KMS-11 (cell line): Measurements from ENCODE around the gene MTUS2.

ENCODE experiments used
- H2AFZ ChIP-seq: fragments of 200-600 bp; sonication (generic); 2 replicates; pipeline ENCODE4 v1.6.1; 2016; ENCODE audit warnings: antibody characterized with exemption, mixed run types, low read depth
- H3K27ac ChIP-seq: fragments of 200-600 bp; sonication (generic); 2 replicates; pipeline ENCODE4 v1.6.1; 2016; ENCODE audit warnings: mild to moderate bottlenecking, mixed run types
- H3K27me3 ChIP-seq: fragments of 200-600 bp; sonication (generic); 2 replicates; pipeline ENCODE4 v1.6.1; 2017; ENCODE audit warnings: mild to moderate bottlenecking, low read depth, mixed run types, moderate library complexity; ENCODE audit not compliant: insufficient read depth
- H3K36me3 ChIP-seq: fragments of 200-600 bp; sonication (generic); 2 replicates; pipeline ENCODE4 v1.6.1; 2017; ENCODE audit warnings: mild to moderate bottlenecking, mixed run types; ENCODE audit not compliant: insufficient read depth
- H3K4me1 ChIP-seq: fragments of 200-600 bp; sonication (generic); 2 replicates; pipeline ENCODE4 v1.6.1; 2016; ENCODE audit warnings: mild to moderate bottlenecking, low read depth, mixed run types; ENCODE audit not compliant: poor library complexity, severe bottlenecking
- H3K4me2 ChIP-seq: fragments of 200-600 bp; sonication (generic); 2 replicates; pipeline ENCODE4 v1.7.0; 2016; ENCODE audit warnings: mild to moderate bottlenecking, mixed run types
- H3K4me3 ChIP-seq: fragments of 200-600 bp; sonication (generic); IDR thresholded peaks from 2 replicates; pipeline ENCODE4 v1.6.1; 2017; ENCODE audit warnings: low read depth, low read length, mixed read lengths; ENCODE audit not compliant: insufficient read depth
- H3K79me2 ChIP-seq: fragments of 200-600 bp; sonication (generic); 2 replicates; pipeline ENCODE4 v1.6.1; 2016; ENCODE audit warnings: low read depth, mixed run types; ENCODE audit not compliant: insufficient read depth
- H3K9ac ChIP-seq: fragments of 200-600 bp; sonication (generic); 2 replicates; pipeline ENCODE4 v1.6.1; 2016; ENCODE audit warnings: mild to moderate bottlenecking, mixed run types
- H4K20me1 ChIP-seq: fragments of 200-600 bp; sonication (generic); 2 replicates; pipeline ENCODE4 v1.6.1; 2016; ENCODE audit warnings: mild to moderate bottlenecking, mixed run types; ENCODE audit not compliant: insufficient read depth
- TF ChIP-seq, protein P1 (sequence below): fragments of 200-600 bp; sonication (generic); conservative IDR thresholded peaks from 2 replicates; pipeline ENCODE4 v1.6.1; 2017; ENCODE audit warnings: low read depth, mild to moderate bottlenecking, antibody characterized with exemption, low read length, moderate library complexity, mixed read lengths

The MTUS2 gene

GRCh38 chr13:29279356-29280254 is 459.5 kb downstream of the MTUS2 start:
- Histone ChIP-seq H4K20me1 (no peaks in the 10 kb centered on the region), H3K4me3 (no peak overlapping the region), H3K9ac (no peak overlapping the region), H3K36me3 (no peaks in the 10 kb centered on the region), H3K27ac (no peak overlapping the region), H3K4me1 (no peaks in the 10 kb centered on the region), H2AFZ (no peak overlapping the region), H3K27me3 (no peaks in the 10 kb centered on the region), H3K79me2 (no peaks in the 10 kb centered on the region), H3K4me2 (no peak overlapping the region)
- TF ChIP-seq, protein P1, sequence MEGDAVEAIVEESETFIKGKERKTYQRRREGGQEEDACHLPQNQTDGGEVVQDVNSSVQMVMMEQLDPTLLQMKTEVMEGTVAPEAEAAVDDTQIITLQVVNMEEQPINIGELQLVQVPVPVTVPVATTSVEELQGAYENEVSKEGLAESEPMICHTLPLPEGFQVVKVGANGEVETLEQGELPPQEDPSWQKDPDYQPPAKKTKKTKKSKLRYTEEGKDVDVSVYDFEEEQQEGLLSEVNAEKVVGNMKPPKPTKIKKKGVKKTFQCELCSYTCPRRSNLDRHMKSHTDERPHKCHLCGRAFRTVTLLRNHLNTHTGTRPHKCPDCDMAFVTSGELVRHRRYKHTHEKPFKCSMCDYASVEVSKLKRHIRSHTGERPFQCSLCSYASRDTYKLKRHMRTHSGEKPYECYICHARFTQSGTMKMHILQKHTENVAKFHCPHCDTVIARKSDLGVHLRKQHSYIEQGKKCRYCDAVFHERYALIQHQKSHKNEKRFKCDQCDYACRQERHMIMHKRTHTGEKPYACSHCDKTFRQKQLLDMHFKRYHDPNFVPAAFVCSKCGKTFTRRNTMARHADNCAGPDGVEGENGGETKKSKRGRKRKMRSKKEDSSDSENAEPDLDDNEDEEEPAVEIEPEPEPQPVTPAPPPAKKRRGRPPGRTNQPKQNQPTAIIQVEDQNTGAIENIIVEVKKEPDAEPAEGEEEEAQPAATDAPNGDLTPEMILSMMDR = no peak

- no peaks in the 10 kb centered on the region for H3K27me3 ChIP-seq
- no peak overlapping the region for H3K27ac ChIP-seq
- H3K4me1 ChIP-seq = no peaks in the 10 kb centered on the region
- H3K9ac ChIP-seq = no peak overlapping the region
- TF ChIP-seq, protein P1 = no peak
- no peak overlapping the region for H3K4me3 ChIP-seq
- H4K20me1 ChIP-seq = no peaks in the 10 kb centered on the region
- H3K79me2 ChIP-seq = no peaks in the 10 kb centered on the region
- no peak overlapping the region for H3K4me2 ChIP-seq
- no peak overlapping the region for H2AFZ ChIP-seq
- H3K36me3 ChIP-seq = no peaks in the 10 kb centered on the region
These were observed 461.9 kb downstream of the MTUS2 start for GRCh38 chr13:29281932-29282495.

DNA sequence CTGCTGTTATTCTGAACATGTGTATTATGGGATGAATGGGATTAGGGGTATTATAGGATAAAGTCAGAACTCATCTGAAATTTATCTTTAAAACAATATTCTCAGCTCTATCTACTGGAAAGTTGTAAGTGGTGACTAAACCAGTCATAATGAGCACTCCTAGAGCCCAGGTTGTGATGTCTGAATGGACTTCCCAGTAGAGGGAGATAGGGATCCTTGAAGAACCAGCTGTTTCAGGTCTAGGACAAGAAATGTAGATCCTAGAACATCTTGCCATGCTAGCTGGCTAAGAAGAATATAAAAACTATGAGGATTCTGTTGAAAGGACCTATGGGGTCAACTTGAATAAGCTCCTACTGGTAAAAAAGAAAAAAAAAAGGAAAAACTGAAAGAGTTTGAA is 464.6 kb downstream of the MTUS2 start:
- Histone ChIP-seq H3K4me2 (no peak overlapping the region), H2AFZ (no peak overlapping the region), H3K4me3 (no peak overlapping the region), H3K36me3 (no peaks in the 10 kb centered on the region), H3K4me1 (no peaks in the 10 kb centered on the region), H3K27ac (no peak overlapping the region), H3K79me2 (no peaks in the 10 kb centered on the region), H3K27me3 (no peaks in the 10 kb centered on the region), H4K20me1 (no peaks in the 10 kb centered on the region), H3K9ac (no peak overlapping the region)
- TF ChIP-seq, protein P1 = no peak

DNA sequence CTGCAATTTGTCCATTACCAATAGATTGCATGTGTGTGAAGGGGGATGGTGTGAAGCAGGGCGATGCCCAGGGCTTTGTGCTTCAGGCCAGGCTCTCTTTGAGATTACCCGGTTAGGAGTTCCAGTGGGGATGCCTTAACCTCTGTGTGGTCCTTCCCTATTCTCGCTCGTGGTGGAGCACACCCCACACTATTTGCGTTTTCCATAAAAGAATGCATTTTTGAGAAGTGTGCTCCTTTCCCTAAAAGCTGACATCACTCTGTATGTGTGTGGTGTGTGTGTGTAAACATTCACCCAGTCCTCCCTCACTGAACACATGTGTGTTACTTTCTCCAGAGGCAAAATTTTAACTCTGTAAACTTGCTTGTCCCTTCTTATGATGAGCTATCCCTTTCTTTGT is 467.1 kb downstream of the MTUS2 start:
- Histone ChIP-seq H3K79me2 (no peaks in the 10 kb centered on the region), H2AFZ (no peak overlapping the region), H4K20me1 (no peaks in the 10 kb centered on the region), H3K4me1 (no peaks in the 10 kb centered on the region), H3K36me3 (no peaks in the 10 kb centered on the region), H3K27me3 (no peaks in the 10 kb centered on the region), H3K4me2 (no peak overlapping the region), H3K27ac (no peak overlapping the region), H3K9ac (no peak overlapping the region), H3K4me3 (no peak overlapping the region)
- TF ChIP-seq, protein P1 = no peak
